ENCODE measurements around the gene SLIT3.

GRCh38 chr5:168768172-168768571, 532.8 kb downstream of the SLIT3 start:
- TF ChIP-seq POLR2A (IDR thresholded peaks at IDR 0.05; ENCODE audit: low read length) (no peak), GATA1 (IDR thresholded peaks at IDR 0.05; ENCODE audit: low read depth, low read length) (no peak)

All from erythroblast (primary cell).